NCI-H2196 (cell line): ENCODE data around the gene STXBP6.

Experiments
- DNase-seq: peaks from one replicate; lab custom pipeline; 2025; ENCODE audit not compliant: unreplicated experiment; lab: John Stamatoyannopoulos, UW

The STXBP6 gene

DNA sequence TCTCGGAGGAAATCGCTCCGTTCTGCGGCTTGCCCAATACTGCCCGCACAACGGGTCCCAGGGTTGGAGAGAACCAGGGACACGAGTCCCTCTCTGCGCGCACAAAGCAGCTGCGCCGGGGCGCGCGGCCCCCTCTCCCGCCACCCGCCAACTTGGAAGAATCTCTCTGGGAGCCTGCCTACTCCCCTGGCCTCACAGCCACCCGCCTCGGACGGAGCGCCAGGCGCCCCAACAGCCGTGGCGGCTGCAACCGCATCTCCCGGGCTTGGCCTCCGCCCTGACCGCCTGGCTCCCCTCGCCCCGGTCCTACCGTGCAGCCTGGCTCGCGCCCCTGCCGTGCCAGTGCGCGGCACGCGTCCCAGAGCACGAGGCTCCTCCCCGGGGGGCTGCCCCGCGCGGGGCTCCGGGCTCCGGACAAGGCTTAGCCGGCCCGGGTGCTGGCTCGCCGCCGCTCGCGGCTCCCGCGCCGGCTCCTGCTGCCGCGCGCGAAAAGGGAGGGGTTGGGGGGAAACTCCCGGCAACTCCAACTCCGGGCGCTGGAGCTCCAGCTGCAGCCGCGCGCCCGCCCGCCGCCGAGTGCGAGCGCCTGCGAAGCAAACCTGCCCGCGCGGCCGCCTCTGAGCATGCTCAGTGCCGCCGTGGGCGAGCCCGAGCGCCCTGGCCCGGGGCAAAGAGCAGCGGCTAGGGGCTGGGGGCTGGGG, at the start of gene STXBP6:
STXBP6 (minus strand) TSS at position 580 of the 701 bp plus-strand sequence. CDS start 75,329 bp downstream, outside the sequence.
- peak; percentile 6 for DNase-seq

DNA sequence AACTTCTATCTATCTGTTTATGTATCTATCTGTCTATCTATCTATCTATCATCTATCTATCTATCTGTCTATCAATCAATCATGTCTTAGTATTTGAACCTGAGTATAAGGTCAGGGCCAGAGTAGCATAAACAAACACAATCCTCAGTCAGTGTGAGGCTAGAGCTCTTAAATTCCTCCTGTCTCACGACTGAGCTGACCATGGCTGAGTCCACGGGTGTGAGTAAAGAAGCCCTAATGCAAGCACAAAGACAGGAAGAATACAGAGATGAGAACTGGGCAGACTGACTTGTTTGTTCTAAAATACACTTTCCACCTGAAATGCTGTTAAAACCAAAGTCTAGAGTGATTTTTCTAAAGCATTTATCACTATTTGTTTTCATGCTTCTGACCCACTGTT, 47.2 kb upstream of the STXBP6 start:
- DNase-seq = no peak

DNA sequence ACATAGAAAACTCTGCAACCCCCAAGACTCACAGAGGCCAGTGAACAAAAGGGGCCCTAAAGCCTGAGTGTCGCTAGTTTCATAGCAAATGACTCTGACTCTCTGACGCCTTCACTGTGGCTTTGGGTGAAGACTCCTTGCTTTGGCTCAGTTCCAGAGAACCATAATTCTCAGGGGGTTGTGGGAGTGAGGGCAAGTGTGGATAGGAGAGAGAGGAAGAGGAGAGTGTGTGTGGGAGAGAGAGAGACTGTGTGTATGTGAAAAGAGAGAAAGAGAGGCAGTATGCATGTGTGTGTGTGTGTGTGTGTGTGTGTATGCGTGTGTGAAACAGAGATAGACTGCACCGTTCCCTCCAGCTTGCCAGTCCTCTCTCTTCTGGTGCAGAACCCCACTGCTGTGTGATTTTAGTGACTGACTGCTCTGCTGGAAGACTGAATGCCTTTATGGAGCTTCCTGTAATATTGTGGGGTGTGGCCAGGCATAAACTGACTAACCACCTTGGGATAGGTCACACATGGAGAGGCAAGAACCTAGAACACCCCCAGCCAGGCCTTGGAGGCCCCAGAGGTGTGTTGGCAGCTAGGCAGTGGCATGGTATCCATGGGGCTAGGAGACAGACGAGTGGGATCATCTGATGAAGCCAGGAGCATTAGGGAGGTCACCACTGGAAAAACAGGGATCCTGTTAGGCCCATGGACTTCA, 45.9 kb upstream of the STXBP6 start:
- no peak for DNase-seq

DNA sequence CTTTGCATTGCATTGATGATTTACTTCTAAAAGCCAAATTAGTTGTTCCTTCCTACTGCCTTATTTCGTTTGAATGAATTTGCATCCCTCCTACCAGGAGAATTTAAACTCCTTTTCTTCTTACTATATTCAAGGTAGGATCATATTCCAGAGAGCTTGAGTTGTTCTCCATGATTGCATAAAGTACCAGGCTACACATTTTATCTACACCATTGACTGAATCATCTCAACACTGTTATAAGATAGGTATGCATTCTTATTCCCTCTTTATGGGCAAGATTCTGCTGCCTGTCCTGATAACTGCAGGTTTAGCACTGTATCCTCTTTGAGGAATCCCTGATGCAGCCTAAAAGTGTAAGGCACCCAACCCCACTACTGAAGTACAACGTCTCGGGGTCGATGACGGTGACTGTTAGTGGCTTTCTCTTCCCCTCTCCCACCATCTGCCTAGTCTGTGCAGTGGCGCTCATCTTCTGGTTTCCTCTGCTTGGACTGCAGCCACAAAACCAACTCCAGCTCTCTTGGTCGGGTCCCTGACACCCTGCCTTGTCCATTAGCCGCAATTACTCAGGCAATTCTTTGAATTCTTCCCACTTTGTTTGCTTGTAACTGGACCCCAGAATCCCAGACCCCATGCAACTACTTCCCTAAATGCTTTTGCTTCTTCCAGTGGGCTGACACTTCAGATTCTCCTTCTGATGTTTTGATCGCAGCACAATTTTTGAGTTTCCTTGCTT, 44.4 kb upstream of the STXBP6 start:
- no peak for DNase-seq

DNA sequence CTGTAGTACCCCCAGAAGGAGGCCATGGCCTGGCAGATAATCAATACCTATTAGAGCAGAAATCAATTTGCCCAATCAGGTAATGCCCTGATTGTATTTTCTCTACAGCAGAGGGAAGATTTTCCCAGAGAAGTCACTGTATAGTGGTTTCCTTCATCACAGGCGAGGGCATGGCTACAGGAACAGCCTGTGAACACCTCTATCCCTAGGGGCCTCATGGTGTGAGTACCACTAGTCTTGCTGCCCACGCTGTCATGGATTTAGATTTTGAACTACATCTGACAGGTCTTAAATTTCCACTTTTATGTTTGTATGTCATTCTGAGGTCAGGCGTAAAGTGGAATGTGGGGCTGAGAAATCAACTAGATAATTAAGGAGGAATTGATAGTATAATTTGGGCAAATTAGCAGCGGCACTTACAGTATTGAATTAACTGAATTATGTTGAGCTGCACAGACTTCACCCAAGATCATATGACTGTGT, 42.4 kb upstream of the STXBP6 start:
- DNase-seq = no peak

DNA sequence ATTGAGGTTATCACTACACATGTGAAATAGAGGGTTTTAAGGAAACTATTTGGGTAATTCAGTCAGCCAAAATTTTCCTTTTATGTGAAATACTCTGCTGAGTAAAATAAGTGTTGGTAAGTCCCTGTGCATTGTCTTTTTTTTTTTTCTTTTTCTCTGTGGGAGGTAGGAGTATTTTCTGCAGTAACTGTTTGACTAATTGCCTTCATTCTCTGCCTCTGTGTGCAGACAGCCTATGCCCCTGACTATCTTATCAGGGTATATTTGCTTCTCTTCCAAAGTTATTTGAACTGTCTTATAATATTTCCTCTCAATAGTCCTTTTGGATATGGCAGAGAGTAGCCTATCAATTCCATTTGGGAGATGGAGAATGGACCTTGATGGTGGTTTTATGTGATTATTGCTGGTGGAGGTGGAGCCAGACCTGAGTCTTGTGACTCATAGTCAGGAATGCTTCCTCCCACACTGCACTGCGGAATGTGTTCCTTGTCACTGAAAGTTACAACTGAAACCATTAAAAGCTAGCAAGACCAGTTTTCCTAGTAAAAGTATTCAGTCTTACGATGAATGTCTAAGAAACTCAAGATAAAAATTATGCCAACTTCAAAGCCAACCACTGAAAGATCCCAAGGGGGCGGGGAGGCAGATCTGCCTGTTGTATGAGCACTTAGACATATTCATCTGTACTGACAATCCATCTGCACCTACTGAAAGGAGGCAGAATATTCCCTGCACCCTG, 40.9 kb upstream of the STXBP6 start:
- no peak for DNase-seq

DNA sequence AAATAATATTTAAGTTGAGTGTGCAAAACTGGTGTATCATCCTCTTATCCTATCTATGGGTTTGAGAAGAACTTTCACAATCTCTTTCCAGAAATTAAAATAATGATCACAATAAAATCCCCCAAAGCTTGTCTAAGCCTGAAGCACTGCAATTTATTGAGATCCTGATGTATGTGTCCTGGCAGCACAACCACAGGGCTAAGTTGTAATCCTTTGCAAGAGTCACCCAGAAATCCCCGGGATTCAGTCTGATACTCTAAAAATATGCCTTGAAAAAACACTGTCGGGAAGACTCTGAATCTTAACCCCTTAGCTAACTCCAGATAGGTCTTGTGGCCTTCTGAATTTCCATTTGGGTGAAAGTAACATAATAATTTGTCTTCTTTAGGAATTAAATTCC, 40.3 kb upstream of the STXBP6 start:
- no peak for DNase-seq

DNA sequence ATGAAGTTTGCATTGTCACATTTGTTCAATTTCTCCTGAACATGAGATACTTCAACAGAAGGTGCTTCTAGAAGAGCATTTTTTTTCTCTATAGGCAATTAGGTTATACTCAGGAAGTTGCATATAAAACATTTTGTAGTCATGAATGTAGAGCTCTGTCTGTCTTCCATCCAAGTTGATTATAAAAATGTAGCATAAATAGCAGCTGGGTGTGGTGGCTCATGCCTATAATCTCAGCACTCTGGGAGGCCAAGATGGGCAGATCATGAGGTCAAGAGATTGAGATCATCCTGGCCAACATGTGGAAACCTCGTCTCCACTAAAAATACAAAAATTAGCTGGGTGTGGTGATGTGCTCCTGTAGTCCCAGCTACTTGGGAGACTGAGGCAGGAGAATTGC, 39.5 kb upstream of the STXBP6 start:
- DNase-seq = no peak

DNA sequence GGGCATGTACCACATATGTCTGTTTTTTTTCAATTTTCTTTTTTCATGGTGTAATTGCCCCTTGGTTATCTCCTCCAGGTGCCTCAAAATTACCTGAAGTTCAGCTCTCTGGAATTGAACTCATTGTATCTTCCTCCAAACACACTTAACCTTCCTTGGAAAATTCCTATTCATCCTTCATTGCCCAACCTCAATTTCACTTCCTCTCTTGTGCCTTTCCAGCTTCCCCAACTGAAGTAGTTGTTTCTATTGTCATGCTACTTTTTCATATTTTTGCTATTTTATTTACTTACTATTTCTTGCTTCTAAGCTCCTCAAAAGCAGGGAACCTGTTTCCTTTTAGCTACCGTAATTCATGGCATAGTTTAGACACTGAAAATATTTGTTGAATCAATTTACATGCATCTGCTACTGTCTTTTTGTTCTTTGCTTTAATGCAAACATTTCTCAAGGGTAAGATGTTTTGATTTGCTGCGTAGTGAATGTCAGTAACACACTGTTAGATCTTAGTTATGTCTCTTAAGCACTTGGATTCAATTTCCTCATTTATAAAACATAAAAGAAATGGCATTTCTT, 37.0 kb upstream of the STXBP6 start:
- DNase-seq = no peak

DNA sequence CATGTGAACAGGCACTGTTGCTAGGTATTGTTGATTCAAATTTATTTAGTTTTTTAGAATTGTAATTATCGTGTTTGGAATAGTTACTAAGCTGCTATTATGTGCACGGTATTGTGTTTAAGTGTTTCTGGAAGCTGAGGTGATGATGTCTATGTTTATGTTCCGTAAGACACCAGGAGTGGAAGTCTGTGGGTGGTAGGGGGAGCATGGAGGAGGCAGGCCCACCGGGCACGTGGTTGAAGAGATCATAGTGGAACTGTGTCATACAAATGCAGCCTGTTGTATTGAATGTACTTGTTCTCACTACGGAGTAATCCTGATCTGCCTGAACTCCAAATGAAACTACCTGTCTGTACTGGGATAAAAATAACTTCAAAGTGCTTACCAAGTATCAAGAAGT, 36.1 kb upstream of the STXBP6 start:
- no peak for DNase-seq

DNA sequence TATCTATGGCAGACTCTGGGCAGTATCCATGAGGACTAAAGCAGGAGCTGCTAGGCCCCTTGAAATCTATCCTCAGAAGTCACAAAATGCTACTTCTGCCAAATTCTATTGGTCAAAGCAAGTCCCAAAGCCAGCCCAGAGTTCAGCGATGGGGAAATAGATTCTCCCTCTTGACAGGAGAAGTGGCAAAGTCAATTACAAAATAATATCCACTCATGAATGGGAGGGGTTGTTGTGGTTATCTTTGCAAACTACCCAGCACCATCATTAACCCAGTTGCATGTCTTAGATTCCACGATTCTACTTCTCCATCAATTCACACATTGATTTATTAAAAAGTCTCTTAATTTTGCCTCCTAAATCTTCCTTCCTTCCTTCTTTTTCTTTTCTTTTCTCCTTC, 30.7 kb upstream of the STXBP6 start:
- no peak for DNase-seq

DNA sequence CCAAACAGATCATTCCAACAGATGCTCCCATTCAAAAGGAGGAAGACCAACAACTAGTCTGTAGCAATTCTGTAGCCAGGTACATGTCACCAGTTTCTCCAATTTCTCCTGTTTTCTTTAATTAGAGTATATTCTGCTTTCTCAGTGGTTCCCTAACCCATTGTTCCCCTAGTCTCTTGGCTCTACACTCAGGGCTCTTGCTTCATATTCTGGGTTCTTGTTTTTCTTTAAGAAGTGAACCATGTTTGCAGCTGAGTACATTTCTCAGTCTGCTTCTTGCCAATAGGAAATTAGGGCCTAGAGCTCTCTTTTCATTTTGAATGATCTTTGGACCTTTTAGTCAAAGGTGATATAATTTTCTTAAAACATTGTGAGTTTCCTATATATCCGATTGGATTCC, 29.4 kb upstream of the STXBP6 start:
- no peak for DNase-seq

DNA sequence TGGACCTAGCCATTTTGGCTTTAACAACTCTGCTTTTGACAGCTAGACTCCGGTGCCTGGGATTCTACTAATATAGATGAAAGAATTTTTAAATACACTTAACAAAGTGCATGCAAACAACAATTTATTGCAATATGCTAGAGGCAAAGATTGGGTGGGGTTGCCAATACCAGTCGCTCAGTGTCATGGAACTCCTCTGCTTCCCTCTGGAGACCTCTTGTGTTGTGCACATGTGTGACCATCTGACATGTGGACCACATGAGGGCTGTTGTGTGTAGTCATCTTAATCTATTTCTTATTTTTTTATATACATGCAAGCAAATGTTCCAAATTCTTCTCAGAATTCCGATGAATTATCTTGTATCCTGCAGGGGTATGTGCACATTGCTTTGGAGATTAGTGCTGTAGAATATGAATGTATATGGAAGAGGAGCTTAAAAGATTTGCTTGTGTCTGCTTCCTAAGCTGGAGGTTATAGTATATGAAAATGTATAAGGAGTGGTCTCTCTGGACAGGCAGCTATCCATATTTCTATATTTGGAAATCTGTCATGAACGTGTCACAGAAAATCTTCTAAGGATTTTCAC, 24.2 kb upstream of the STXBP6 start:
- no peak for DNase-seq

DNA sequence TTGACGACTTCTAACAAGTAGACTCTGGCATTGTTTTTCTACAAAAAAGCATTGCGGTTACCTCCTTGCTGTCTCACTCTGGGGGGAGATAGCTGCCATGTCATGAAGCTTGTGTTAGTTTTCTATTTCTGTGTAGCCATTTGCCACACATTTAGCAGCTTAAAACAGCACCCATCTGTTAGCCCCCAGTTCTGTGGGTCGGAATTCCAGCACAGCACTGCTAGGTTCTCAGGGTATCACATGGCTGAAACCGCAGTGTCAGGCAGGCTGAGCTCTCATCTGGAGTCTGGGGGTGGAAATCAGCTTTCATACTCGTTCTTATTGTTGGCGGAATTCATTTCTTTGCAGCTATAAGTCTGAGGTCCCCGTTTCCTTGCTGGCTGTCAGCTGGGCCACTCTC, 19.9 kb upstream of the STXBP6 start:
- DNase-seq = no peak

DNA sequence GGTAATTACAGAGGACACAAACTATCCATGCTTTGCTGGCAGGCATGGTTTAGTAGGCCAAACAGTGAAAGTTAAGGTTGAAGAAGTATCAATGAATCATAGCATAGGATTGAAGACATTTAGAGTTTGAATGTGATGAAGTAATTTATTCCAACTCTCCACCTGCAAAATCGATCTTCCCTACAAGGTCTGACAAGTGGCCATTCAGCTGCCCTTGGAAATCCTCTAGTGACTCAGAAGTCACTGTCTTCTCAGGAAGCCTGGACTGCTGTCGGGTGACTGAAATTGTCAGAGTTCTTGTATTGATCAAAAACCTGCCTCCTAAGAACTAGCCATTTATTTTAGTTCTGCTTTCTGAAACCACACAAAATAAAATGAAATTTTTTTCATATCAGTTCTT, 17.7 kb upstream of the STXBP6 start:
- no peak for DNase-seq

DNA sequence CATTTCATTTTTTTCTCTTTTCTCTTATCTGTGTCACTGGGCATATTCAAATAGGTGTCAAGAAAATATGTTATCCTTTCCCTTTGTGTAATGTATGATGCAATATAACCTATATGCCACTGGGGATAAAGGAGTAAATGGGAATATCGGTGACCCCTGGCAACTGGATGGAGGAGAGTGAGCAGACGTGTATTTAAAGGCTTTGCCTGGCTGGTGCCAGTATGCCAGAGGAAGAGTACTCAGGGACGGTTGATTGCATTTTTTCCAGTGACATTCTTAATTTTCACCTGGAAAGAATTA, 12.0 kb upstream of the STXBP6 start:
- no peak for DNase-seq

DNA sequence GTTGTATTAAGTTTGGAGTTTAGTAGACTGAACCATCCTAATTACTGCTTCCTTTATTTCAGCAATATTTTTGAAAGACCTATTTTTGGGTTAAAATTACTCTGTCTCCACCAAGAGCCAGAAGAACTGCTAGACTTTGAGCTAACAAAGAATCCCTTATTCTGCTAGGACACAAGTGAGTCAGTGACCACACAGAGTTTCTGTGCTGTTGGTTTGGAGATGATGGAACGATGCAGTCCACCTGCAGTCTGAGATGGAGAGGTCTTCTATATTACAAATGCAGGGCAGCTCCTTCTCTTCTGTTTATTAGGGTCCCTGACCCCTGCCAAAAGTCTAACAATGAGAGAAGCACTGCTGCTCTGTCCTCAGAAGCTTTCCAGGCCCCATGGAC, 6.7 kb upstream of the STXBP6 start:
- DNase-seq = no peak

DNA sequence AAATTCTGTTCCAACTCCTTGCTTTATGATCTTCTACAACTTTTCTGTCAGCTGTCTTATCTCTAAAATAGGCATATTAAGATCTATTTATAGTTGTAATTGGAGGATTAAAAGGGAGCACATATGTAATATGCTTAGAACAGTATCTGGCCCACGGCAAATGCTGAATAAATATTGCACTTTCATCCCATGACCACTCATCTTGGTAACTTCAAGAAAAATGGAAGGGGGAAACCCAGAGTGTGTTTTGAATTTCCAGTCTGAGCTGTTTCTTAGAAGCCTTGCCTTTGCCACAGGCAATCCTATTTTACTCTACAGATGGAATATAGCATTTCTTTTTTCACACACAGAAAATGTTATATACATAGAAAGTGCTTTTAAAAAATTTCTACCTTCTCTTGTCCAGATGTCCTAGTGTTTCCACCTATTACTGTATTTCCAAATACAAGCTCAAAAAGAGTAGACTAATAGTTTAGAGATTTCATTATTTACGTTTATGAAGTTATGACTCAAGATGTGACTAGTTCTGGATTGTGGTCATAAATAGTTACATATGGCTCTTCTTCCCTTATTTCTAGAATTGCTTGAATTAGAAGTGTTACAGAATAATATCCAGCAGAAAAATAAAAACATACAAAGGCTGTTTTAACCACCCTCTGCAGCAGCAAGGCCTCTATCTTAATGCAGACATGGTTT, 6.2 kb upstream of the STXBP6 start:
- no peak for DNase-seq

DNA sequence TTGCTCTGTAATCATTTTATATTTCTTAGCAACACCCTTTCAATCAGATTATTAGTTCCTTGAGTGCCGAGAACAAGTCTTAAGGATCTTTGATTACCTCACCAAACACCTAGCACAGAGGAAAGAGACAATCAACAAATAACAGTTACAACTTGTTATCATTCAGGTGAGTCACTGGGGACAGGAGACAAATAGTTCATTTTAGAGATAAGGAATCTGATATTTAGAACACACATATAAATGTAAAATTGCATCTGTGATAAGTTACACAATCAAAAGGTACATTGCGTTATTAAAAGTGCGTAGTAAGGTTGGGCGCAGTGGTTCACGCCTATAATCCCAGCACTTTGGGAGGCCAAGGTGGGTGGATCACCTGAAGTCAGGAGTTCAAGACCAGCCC, 5.1 kb upstream of the STXBP6 start:
- no peak for DNase-seq

DNA sequence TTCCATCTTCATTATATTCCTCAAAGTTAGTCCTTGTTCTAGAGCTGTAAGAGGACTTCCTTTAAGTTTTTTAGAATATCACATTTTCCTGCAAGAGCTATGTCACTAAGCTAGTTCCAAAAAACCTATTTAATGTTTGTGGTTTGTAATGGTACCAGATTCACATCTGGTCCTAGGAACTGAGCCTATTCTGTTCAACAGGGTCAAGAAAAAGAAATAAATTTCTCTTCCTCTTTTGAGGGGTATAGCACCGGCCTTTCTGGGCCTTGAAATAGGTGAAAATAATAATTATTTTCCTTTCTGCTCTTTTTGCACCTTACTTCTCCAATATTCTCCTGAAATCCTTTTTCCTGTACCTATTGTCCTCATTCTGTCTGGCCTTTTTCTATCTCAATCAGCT, 3.6 kb upstream of the STXBP6 start:
- no peak for DNase-seq
